ENCODE data around the gene TMEM201.

TMEM201 gene

DNA sequence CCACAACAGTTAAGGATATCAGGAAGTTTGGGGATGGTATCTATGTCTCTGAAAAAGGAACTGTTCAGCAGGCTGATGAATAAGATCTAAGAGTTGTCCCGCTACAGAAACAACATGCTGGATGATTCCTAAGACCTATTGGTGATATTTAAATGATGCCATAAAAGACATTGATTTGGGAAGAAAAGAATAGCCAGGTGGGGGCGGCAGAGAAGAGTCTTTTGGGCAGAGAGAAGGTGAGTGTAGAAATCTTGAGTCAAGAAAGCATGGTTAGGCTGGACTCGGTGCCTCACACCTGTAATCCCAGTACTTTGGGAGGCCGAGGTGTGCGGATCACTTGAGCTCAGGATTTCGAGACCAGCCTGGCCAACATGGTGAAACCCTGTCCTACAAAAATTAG, 11.8 kb upstream of the TMEM201 start:
- no peaks in the 10 kb centered on the region for H3K9me3 ChIP-seq (ENCODE audit: control insufficient read depth, low read length)
- peaks cover 24 to 34% of the 10 kb centered on the region in 2 experiments for H3K36me3 ChIP-seq (ENCODE audit: control insufficient read depth in 1 of 2, insufficient read depth in 2 of 2, low read depth in 1 of 2, low read length in 2 of 2)
- WGBS, result 93% methylated on average over 6 of the region's 6 CpGs
- no peak overlapping the region for H3K27ac ChIP-seq (ENCODE audit: low read length, poor library complexity, severe bottlenecking)
- H2BK12ac ChIP-seq (ENCODE audit: low read length in 2 of 2), result no peak overlapping the region
- no peak overlapping the region for H2BK5ac ChIP-seq (ENCODE audit: low read depth, low read length, poor library complexity, severe bottlenecking)
- no peak overlapping the region for H3K4me3 ChIP-seq (ENCODE audit: insufficient read depth in 1 of 2, low read depth in 1 of 2, low read length in 2 of 2)
- H3K18ac ChIP-seq (ENCODE audit: low read depth in 1 of 2, low read length in 2 of 2), result no peak overlapping the region
- no peak overlapping the region for H3K4me2 ChIP-seq (ENCODE audit: low read length, poor library complexity, severe bottlenecking)
- H3K23ac ChIP-seq (ENCODE audit: low read length in 2 of 2), result no peak overlapping the region
- DNase-seq, result no peak
- H2BK15ac ChIP-seq (ENCODE audit: low read depth, poor library complexity, severe bottlenecking), result no peak overlapping the region
- no peak overlapping the region for H2BK120ac ChIP-seq (ENCODE audit: low read depth, low read length)
- no peak overlapping the region for H3K9ac ChIP-seq (ENCODE audit: low read length)
- no peaks in the 10 kb centered on the region for H3K4me1 ChIP-seq (ENCODE audit: control insufficient read depth, insufficient read depth, low read depth, low read length)
- no peak overlapping the region for H4K91ac ChIP-seq (ENCODE audit: low read length)
- H2AK5ac ChIP-seq (ENCODE audit: low read length, severe bottlenecking), result no peak overlapping the region
- H3K27me3 ChIP-seq (ENCODE audit: control insufficient read depth in 1 of 2, insufficient read depth in 1 of 2, low read length in 2 of 2), result no peaks in the 10 kb centered on the region
- H4K8ac ChIP-seq (ENCODE audit: low read length), result no peak overlapping the region
- no peak overlapping the region for H2AFZ ChIP-seq (ENCODE audit: low read depth, low read length)
- H3K14ac ChIP-seq (ENCODE audit: low read length in 2 of 2), result no peak overlapping the region
- H3K79me1 ChIP-seq (replicated peaks; ENCODE audit: low read length, poor library complexity, severe bottlenecking), result peaks cover 5% of the 10 kb centered on the region
- no peak overlapping the region for H3K4ac ChIP-seq (ENCODE audit: low read depth in 1 of 2, low read length in 2 of 2)

GRCh38 chr1:9577423-9577822, 11.3 kb upstream of the TMEM201 start:
- DNase-seq, result no peak
- H3K18ac ChIP-seq (ENCODE audit: low read depth in 1 of 2, low read length in 2 of 2), result no peak overlapping the region
- no peak overlapping the region for H3K4ac ChIP-seq (ENCODE audit: low read depth in 1 of 2, low read length in 2 of 2)
- no peak overlapping the region for H2BK12ac ChIP-seq (ENCODE audit: low read length in 2 of 2)
- peaks cover 5% of the 10 kb centered on the region for H3K79me1 ChIP-seq (replicated peaks; ENCODE audit: low read length, poor library complexity, severe bottlenecking)
- H3K9ac ChIP-seq (ENCODE audit: low read length), result no peak overlapping the region
- H2AFZ ChIP-seq (ENCODE audit: low read depth, low read length), result no peak overlapping the region
- no peaks in the 10 kb centered on the region for H3K27me3 ChIP-seq (ENCODE audit: control insufficient read depth in 1 of 2, insufficient read depth in 1 of 2, low read length in 2 of 2)
- H3K4me1 ChIP-seq (ENCODE audit: control insufficient read depth, insufficient read depth, low read depth, low read length), result no peaks in the 10 kb centered on the region
- H3K36me3 ChIP-seq (ENCODE audit: control insufficient read depth in 1 of 2, insufficient read depth in 2 of 2, low read depth in 1 of 2, low read length in 2 of 2), result peaks cover 27 to 32% of the 10 kb centered on the region in 2 experiments
- no peak overlapping the region for H2AK5ac ChIP-seq (ENCODE audit: low read length, severe bottlenecking)
- no peak overlapping the region for H3K27ac ChIP-seq (ENCODE audit: low read length, poor library complexity, severe bottlenecking)
- H3K23ac ChIP-seq (ENCODE audit: low read length in 2 of 2), result no peak overlapping the region
- H3K14ac ChIP-seq (ENCODE audit: low read length in 2 of 2), result no peak overlapping the region
- no peak overlapping the region for H2BK5ac ChIP-seq (ENCODE audit: low read depth, low read length, poor library complexity, severe bottlenecking)
- H4K91ac ChIP-seq (ENCODE audit: low read length), result no peak overlapping the region
- no peak overlapping the region for H2BK15ac ChIP-seq (ENCODE audit: low read depth, poor library complexity, severe bottlenecking)
- H4K8ac ChIP-seq (ENCODE audit: low read length), result no peak overlapping the region
- no peak overlapping the region for H3K4me2 ChIP-seq (ENCODE audit: low read length, poor library complexity, severe bottlenecking)
- no peak overlapping the region for H3K4me3 ChIP-seq (ENCODE audit: insufficient read depth in 1 of 2, low read depth in 1 of 2, low read length in 2 of 2)
- no peaks in the 10 kb centered on the region for H3K9me3 ChIP-seq (ENCODE audit: control insufficient read depth, low read length)
- 90% methylated on average over 5 of the region's 5 CpGs for WGBS
- no peak overlapping the region for H2BK120ac ChIP-seq (ENCODE audit: low read depth, low read length)

DNA sequence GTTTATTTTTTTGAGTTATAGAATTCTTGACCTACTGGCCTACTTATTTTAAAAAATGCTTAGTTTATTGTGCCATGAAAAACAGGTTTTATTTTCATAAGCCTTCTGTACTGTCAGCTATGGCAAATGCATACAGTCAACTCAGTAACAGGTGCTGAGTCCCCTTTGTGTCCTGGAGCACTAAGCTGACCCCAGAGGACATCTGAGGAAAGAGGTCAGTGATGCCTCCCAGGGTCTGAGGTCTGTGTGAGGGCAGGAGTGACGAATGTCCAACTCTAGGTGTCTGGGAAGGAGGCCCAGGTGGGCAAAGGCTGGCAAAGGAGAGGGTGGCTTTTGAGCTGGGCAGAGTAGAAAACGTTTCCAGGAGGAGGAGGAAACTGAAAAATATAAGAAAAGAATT, 7.8 kb upstream of the TMEM201 start:
- Histone ChIP-seq H3K4ac (ENCODE audit: low read depth in 1 of 2, low read length in 2 of 2) (no peak overlapping the region), H4K91ac (ENCODE audit: low read length) (no peak overlapping the region), H2BK120ac (ENCODE audit: low read depth, low read length) (no peak overlapping the region), H2BK12ac (ENCODE audit: low read length in 2 of 2) (no peak overlapping the region), H3K18ac (ENCODE audit: low read depth in 1 of 2, low read length in 2 of 2) (no peak overlapping the region), H3K27me3 (ENCODE audit: control insufficient read depth in 1 of 2, insufficient read depth in 1 of 2, low read length in 2 of 2) (no peaks in the 10 kb centered on the region), H3K79me1 (replicated peaks; ENCODE audit: low read length, poor library complexity, severe bottlenecking) (peaks cover 4% of the 10 kb centered on the region), H3K36me3 (ENCODE audit: control insufficient read depth in 1 of 2, insufficient read depth in 2 of 2, low read depth in 1 of 2, low read length in 2 of 2) (peaks cover 27 to 37% of the 10 kb centered on the region in 2 experiments), H4K8ac (ENCODE audit: low read length) (no peak overlapping the region), H2BK5ac (ENCODE audit: low read depth, low read length, poor library complexity, severe bottlenecking) (no peak overlapping the region), H3K23ac (ENCODE audit: low read length in 2 of 2) (no peak overlapping the region), H2BK15ac (ENCODE audit: low read depth, poor library complexity, severe bottlenecking) (no peak overlapping the region), H2AFZ (ENCODE audit: low read depth, low read length) (no peak overlapping the region), H2AK5ac (ENCODE audit: low read length, severe bottlenecking) (no peak overlapping the region), H3K4me1 (ENCODE audit: control insufficient read depth, insufficient read depth, low read depth, low read length) (no peaks in the 10 kb centered on the region), H3K9me3 (ENCODE audit: control insufficient read depth, low read length) (no peaks in the 10 kb centered on the region), H3K9ac (ENCODE audit: low read length) (no peak overlapping the region), H3K4me2 (ENCODE audit: low read length, poor library complexity, severe bottlenecking) (no peak overlapping the region), H3K4me3 (ENCODE audit: insufficient read depth in 1 of 2, low read depth in 1 of 2, low read length in 2 of 2) (no peak overlapping the region), H3K14ac (ENCODE audit: low read length in 2 of 2) (no peak overlapping the region), H3K27ac (ENCODE audit: low read length, poor library complexity, severe bottlenecking) (no peak overlapping the region)
- DNase-seq, result no peak
- WGBS, result 98% methylated on average over 2 of the region's 2 CpGs

DNA sequence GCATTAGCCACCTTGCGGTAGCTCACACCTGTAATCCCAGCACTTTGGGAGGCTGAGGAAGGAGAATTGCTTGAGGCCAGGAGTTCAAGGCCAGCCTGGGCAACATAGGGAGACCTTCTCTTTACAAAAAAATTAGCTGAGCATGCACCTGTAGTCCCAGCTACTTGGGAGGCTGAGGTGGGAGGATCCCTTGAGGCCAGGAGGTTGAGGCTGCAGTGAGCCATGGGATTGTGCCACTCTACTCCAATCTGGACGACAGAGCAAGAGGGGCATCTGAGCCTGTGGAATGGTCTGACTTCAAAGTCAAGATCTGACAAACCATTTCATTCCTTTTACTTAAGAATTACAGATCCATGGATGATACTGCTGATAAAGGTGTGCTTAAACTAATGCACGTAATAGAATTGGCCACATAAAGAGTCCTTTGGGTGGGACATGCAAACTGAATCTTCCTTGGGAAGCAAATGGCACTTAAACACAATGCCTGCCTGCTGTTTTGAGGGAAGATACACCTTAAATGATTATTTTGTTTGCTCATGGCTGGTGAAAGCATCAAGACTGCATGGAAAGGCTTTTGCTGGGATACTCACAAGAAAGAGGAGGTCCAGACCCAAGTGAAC, 2.5 kb upstream of the TMEM201 start:
- Histone ChIP-seq H3K4me1 (ENCODE audit: control insufficient read depth, insufficient read depth, low read depth, low read length) (peaks cover 12% of the 10 kb centered on the region), H2BK12ac (ENCODE audit: low read length in 2 of 2) (no peak overlapping the region), H3K27me3 (ENCODE audit: control insufficient read depth in 1 of 2, insufficient read depth in 1 of 2, low read length in 2 of 2) (no peaks in the 10 kb centered on the region), H3K23ac (ENCODE audit: low read length in 2 of 2) (no peak overlapping the region), H3K36me3 (ENCODE audit: control insufficient read depth in 1 of 2, insufficient read depth in 2 of 2, low read depth in 1 of 2, low read length in 2 of 2) (peaks cover 9 to 12% of the 10 kb centered on the region in 2 experiments), H2BK120ac (ENCODE audit: low read depth, low read length) (no peak overlapping the region), H3K18ac (ENCODE audit: low read depth in 1 of 2, low read length in 2 of 2) (no peak overlapping the region), H2BK5ac (ENCODE audit: low read depth, low read length, poor library complexity, severe bottlenecking) (no peak overlapping the region), H4K8ac (ENCODE audit: low read length) (no peak overlapping the region), H3K9ac (ENCODE audit: low read length) (no peak overlapping the region), H3K14ac (ENCODE audit: low read length in 2 of 2) (no peak overlapping the region), H3K4me3 (ENCODE audit: insufficient read depth in 1 of 2, low read depth in 1 of 2, low read length in 2 of 2) (no peak overlapping the region), H2AFZ (ENCODE audit: low read depth, low read length) (no peak overlapping the region), H3K4ac (ENCODE audit: low read depth in 1 of 2, low read length in 2 of 2) (no peak overlapping the region), H4K91ac (ENCODE audit: low read length) (no peak overlapping the region), H3K79me1 (replicated peaks; ENCODE audit: low read length, poor library complexity, severe bottlenecking) (peaks cover 4% of the 10 kb centered on the region), H3K9me3 (ENCODE audit: control insufficient read depth, low read length) (no peaks in the 10 kb centered on the region), H2AK5ac (ENCODE audit: low read length, severe bottlenecking) (no peak overlapping the region), H2BK15ac (ENCODE audit: low read depth, poor library complexity, severe bottlenecking) (no peak overlapping the region), H3K4me2 (ENCODE audit: low read length, poor library complexity, severe bottlenecking) (no peak overlapping the region), H3K27ac (ENCODE audit: low read length, poor library complexity, severe bottlenecking) (no peak overlapping the region)
- 96% methylated on average over 2 of the region's 3 CpGs for WGBS
- no peak for DNase-seq
